ENCODE data around the gene SLC38A10. TPM values are rescaled to one million over a fixed set of nuclear protein-coding genes. Genes with fewer than 3 reads are reported as not detected.

The SLC38A10 gene
- total RNA-seq, 2 experiments from 2014 or later = 47.6 to 52.9 TPM

- no peak for ATAC-seq
- no peak for DNase-seq
- H3K9me3 Mint-ChIP-seq (ENCODE audit: low read depth) = no peaks in the 10 kb centered on the region
- CTCF ChIA-PET = no interaction called here
- intact Hi-C loops (cut with DNase I, micrococcal nuclease) = no loop called here
- H3K36me3 Mint-ChIP-seq (ENCODE audit: low read depth) = no peaks in the 10 kb centered on the region
- no peak overlapping the region for H3K4me3 Mint-ChIP-seq
- peaks cover 3% of the 10 kb centered on the region for H3K4me1 Mint-ChIP-seq
- POLR2A ChIA-PET = no interaction called here
- H3K27ac Mint-ChIP-seq = no peak overlapping the region
- H3K27me3 Mint-ChIP-seq = peaks cover 11% of the 10 kb centered on the region
Measured at GRCh38 chr17:81307636-81308560, 12.8 kb upstream of the SLC38A10 start.

- ChIA-PET POLR2A (no interaction called here), CTCF (interaction anchor here (1.2 kb wide), 1 partner anchor 15 kb away, joined by 6 read pairs; no protein-coding TSS in a partner anchor)
- H3K27me3 Mint-ChIP-seq = peaks cover 11% of the 10 kb centered on the region
- intact Hi-C loops (cut with DNase I, micrococcal nuclease) = no loop called here
- H3K27ac Mint-ChIP-seq = no peak overlapping the region
- DNase-seq (peak; percentile 27), ATAC-seq (no peak)
- no peaks in the 10 kb centered on the region for H3K36me3 Mint-ChIP-seq (ENCODE audit: low read depth)
- H3K9me3 Mint-ChIP-seq (ENCODE audit: low read depth) = no peaks in the 10 kb centered on the region
- no peak overlapping the region for H3K4me3 Mint-ChIP-seq
- H3K4me1 Mint-ChIP-seq = peaks cover 3% of the 10 kb centered on the region
Measured at GRCh38 chr17:81306898-81307510, 11.9 kb upstream of the SLC38A10 start.

- ChIA-PET POLR2A (no interaction called here), CTCF (interaction anchor here (1.2 kb wide), 1 partner anchor 15 kb away, joined by 6 read pairs; no protein-coding TSS in a partner anchor)
- Mint-ChIP-seq H3K4me1 (peaks cover 3% of the 10 kb centered on the region), H3K4me3 (no peak overlapping the region), H3K9me3 (ENCODE audit: low read depth) (no peaks in the 10 kb centered on the region), H3K36me3 (ENCODE audit: low read depth) (no peaks in the 10 kb centered on the region), H3K27ac (no peak overlapping the region), H3K27me3 (peaks cover 11% of the 10 kb centered on the region)
- intact Hi-C loops (cut with DNase I, micrococcal nuclease) = no loop called here
- DNase-seq (no peak), ATAC-seq (no peak)
Measured at GRCh38 chr17:81306491-81306890, 11.4 kb upstream of the SLC38A10 start.

- intact Hi-C loops (cut with DNase I, micrococcal nuclease) = no loop called here
- no peak overlapping the region for H3K27ac Mint-ChIP-seq
- CTCF ChIA-PET = interaction anchor here (0.6 kb wide), 1 partner anchor 710 kb away, joined by 3 read pairs; no protein-coding TSS in a partner anchor
- H3K4me3 Mint-ChIP-seq = no peak overlapping the region
- no peaks in the 10 kb centered on the region for H3K36me3 Mint-ChIP-seq (ENCODE audit: low read depth)
- POLR2A ChIA-PET = no interaction called here
- H3K4me1 Mint-ChIP-seq = peaks cover 3% of the 10 kb centered on the region
- ATAC-seq (no peak), DNase-seq (no peak)
- no peaks in the 10 kb centered on the region for H3K9me3 Mint-ChIP-seq (ENCODE audit: low read depth)
- peaks cover 5% of the 10 kb centered on the region for H3K27me3 Mint-ChIP-seq
Measured at GRCh38 chr17:81305051-81305630, 10.0 kb upstream of the SLC38A10 start.

GRCh38 chr17:81304196-81305015, 9.3 kb upstream of the SLC38A10 start:
- H3K4me1 Mint-ChIP-seq = peaks cover 3% of the 10 kb centered on the region
- no peak for DNase-seq
- ChIA-PET POLR2A (no interaction called here), CTCF (no interaction called here)
- no peaks in the 10 kb centered on the region for H3K9me3 Mint-ChIP-seq (ENCODE audit: low read depth)
- peaks cover 5% of the 10 kb centered on the region for H3K27me3 Mint-ChIP-seq
- intact Hi-C loops (cut with DNase I, micrococcal nuclease) = no loop called here
- no peak overlapping the region for H3K4me3 Mint-ChIP-seq
- H3K36me3 Mint-ChIP-seq (ENCODE audit: low read depth) = no peaks in the 10 kb centered on the region
- H3K27ac Mint-ChIP-seq = no peak overlapping the region
- ATAC-seq = no peak

GRCh38 chr17:81303385-81303784, 8.3 kb upstream of the SLC38A10 start:
- DNase-seq = no peak
- CTCF ChIA-PET = interaction anchor here (1.0 kb wide), 1 partner anchor 11 kb away, joined by 3 read pairs; no protein-coding TSS in a partner anchor
- H3K36me3 Mint-ChIP-seq (ENCODE audit: low read depth) = no peaks in the 10 kb centered on the region

GRCh38 chr17:81302861-81303333, 7.8 kb upstream of the SLC38A10 start:
- H3K4me3 Mint-ChIP-seq = no peak overlapping the region
- ChIA-PET POLR2A (no interaction called here), CTCF (interaction anchor here (1.0 kb wide), 1 partner anchor 11 kb away, joined by 3 read pairs; no protein-coding TSS in a partner anchor)
- intact Hi-C loops (cut with DNase I, micrococcal nuclease) = no loop called here
- ATAC-seq (no peak), DNase-seq (no peak)
- no peaks in the 10 kb centered on the region for H3K4me1 Mint-ChIP-seq
- no peak overlapping the region for H3K27ac Mint-ChIP-seq
- H3K9me3 Mint-ChIP-seq (ENCODE audit: low read depth) = no peaks in the 10 kb centered on the region
- H3K36me3 Mint-ChIP-seq (ENCODE audit: low read depth) = no peaks in the 10 kb centered on the region
- H3K27me3 Mint-ChIP-seq = peaks cover 3% of the 10 kb centered on the region

More at GRCh38 chr17:81303385-81303784, 8.3 kb upstream of the SLC38A10 start:
- Mint-ChIP-seq H3K27me3 (peaks cover 3% of the 10 kb centered on the region), H3K4me1 (no peaks in the 10 kb centered on the region), H3K27ac (no peak overlapping the region), H3K4me3 (no peak overlapping the region), H3K9me3 (ENCODE audit: low read depth) (no peaks in the 10 kb centered on the region)
- POLR2A ChIA-PET = no interaction called here
- intact Hi-C loops (cut with DNase I, micrococcal nuclease) = no loop called here
- ATAC-seq = no peak

GRCh38 chr17:81302324-81302723, 7.2 kb upstream of the SLC38A10 start:
- ATAC-seq (no peak), DNase-seq (no peak)
- POLR2A ChIA-PET = no interaction called here
- H3K36me3 Mint-ChIP-seq (ENCODE audit: low read depth) = no peaks in the 10 kb centered on the region
- no peak overlapping the region for H3K27ac Mint-ChIP-seq
- H3K9me3 Mint-ChIP-seq (ENCODE audit: low read depth) = no peaks in the 10 kb centered on the region
- no peaks in the 10 kb centered on the region for H3K4me1 Mint-ChIP-seq
- intact Hi-C loops (cut with DNase I, micrococcal nuclease) = no loop called here
- CTCF ChIA-PET = no interaction called here
- no peak overlapping the region for H3K4me3 Mint-ChIP-seq
- no peaks in the 10 kb centered on the region for H3K27me3 Mint-ChIP-seq

- H3K27ac Mint-ChIP-seq = no peak overlapping the region
- no peaks in the 10 kb centered on the region for H3K9me3 Mint-ChIP-seq (ENCODE audit: low read depth)
- intact Hi-C loops (cut with DNase I, micrococcal nuclease) = no loop called here
- peaks cover 3% of the 10 kb centered on the region for H3K4me1 Mint-ChIP-seq
- ChIA-PET POLR2A (no interaction called here), CTCF (no interaction called here)
- H3K27me3 Mint-ChIP-seq = no peaks in the 10 kb centered on the region
- DNase-seq = no peak
- no peak for ATAC-seq
- no peaks in the 10 kb centered on the region for H3K36me3 Mint-ChIP-seq (ENCODE audit: low read depth)
- no peak overlapping the region for H3K4me3 Mint-ChIP-seq
Measured at GRCh38 chr17:81301195-81302144, 6.4 kb upstream of the SLC38A10 start.

GRCh38 chr17:81300586-81301155, 5.6 kb upstream of the SLC38A10 start:
- Mint-ChIP-seq H3K27me3 (no peaks in the 10 kb centered on the region), H3K4me3 (no peak overlapping the region), H3K36me3 (ENCODE audit: low read depth) (no peaks in the 10 kb centered on the region), H3K9me3 (ENCODE audit: low read depth) (no peaks in the 10 kb centered on the region), H3K27ac (no peak overlapping the region), H3K4me1 (peaks cover 7% of the 10 kb centered on the region)
- intact Hi-C loops (cut with DNase I, micrococcal nuclease) = no loop called here
- ChIA-PET CTCF (no interaction called here), POLR2A (no interaction called here)
- ATAC-seq (no peak), DNase-seq (no peak)
